Caco-2 (cell line): ENCODE measurements around the gene KLHL30. TPM values are rescaled to one million over a fixed set of nuclear protein-coding genes. Genes with fewer than 3 reads are reported as not detected.

Experiments
- BruUV-seq: library from RNA; stranded (reverse); fragments of 400-500 nt; replicated peaks from 2 replicates; lab custom pipeline; 2021; lab: Mats Ljungman, UMichigan
- CTCF ChIA-PET: fragments of 300-600 bp; sonication (Branson Sonifier 250); formaldehyde crosslinking; loops from one replicate; lab custom pipeline; 2022; ENCODE audit warnings: antibody characterized with exemption; lab: Charles Lee
- POLR2A ChIA-PET: fragments of 300-600 bp; sonication (Branson Sonifier 250); formaldehyde crosslinking; loops from one replicate; lab custom pipeline; 2022; ENCODE audit warnings: antibody characterized with exemption; lab: Charles Lee
- DNase-seq, 2 experiments: peaks; one replicate each; pipeline versions ENCODE4 v3.0.0 to v3.0.0-alpha.2; 2020 to 2022
- H3K27me3 ChIP-seq: replicated peaks from 2 replicates; pipeline ENCODE4 v1.6.0; 2011; ENCODE audit warnings: low read length; ENCODE audit not compliant: control insufficient read depth, insufficient read depth
- H3K36me3 ChIP-seq: 2 replicates; pipeline ENCODE4 v1.5.1; 2011; ENCODE audit warnings: low read length; ENCODE audit not compliant: control insufficient read depth, insufficient read depth
- H3K4me1 ChIP-seq: fragments of 250-450 bp; sonication (Bioruptor Pico); 2 replicates; pipeline ENCODE4 v1.5.1; 2020; ENCODE audit warnings: mild to moderate bottlenecking
- H3K4me3 ChIP-seq: 2 replicates; pipeline ENCODE4 v1.5.1; 2011; ENCODE audit warnings: low read depth, mild to moderate bottlenecking, control low read depth, low read length
- H3K9me3 ChIP-seq: fragments of 250-450 bp; sonication (Bioruptor Pico); 2 replicates; pipeline ENCODE4 v1.5.1; 2020; ENCODE audit warnings: mild to moderate bottlenecking, moderate library complexity
- H3K27ac Mint-ChIP-seq: one replicate; pipeline ENCODE4 v1.8.0; 2022; ENCODE audit warnings: mixed read lengths; ENCODE audit not compliant: unreplicated experiment
- H3K27me3 Mint-ChIP-seq: one replicate; pipeline ENCODE4 v1.8.0; 2022; ENCODE audit warnings: mixed read lengths; ENCODE audit not compliant: insufficient read depth, unreplicated experiment
- H3K36me3 Mint-ChIP-seq: one replicate; pipeline ENCODE4 v1.8.0; 2022; ENCODE audit warnings: mild to moderate bottlenecking, mixed read lengths; ENCODE audit not compliant: insufficient read depth, unreplicated experiment
- H3K4me1 Mint-ChIP-seq: one replicate; pipeline ENCODE4 v1.8.0; 2022; ENCODE audit warnings: low read depth, mixed read lengths; ENCODE audit not compliant: unreplicated experiment
- H3K4me3 Mint-ChIP-seq: one replicate; pipeline ENCODE4 v1.8.0; 2022; ENCODE audit warnings: mild to moderate bottlenecking, moderate library complexity, mixed read lengths; ENCODE audit not compliant: unreplicated experiment
- H3K9me3 Mint-ChIP-seq: one replicate; pipeline ENCODE4 v1.8.0; 2022; ENCODE audit warnings: mixed read lengths; ENCODE audit not compliant: unreplicated experiment
- intact Hi-C: fragments of 100-400 bp; cut with micrococcal nuclease; formaldehyde crosslinking; loops from one replicate; pipeline ENCODE4 v1.10.0; 2022; ENCODE audit not compliant: unreplicated experiment
- total RNA-seq: library from RNA; stranded (reverse); gene quantifications from 2 replicates; pipeline ENCODE4 v1.2.3, GENCODE V29; 2022
- TF ChIP-seq, protein P1 (sequence below), 2 experiments: fragments of 200-600 bp in 1 of 2; IDR thresholded peaks; 1 replicate in 1 of 2; 2 replicates in 1 of 2; pipeline versions ENCODE4 v1.5.1 to v1.8.0; 2011 to 2022; ENCODE audit warnings: antibody characterized with exemption in 1 of 2, control low read depth in 1 of 2, inconsistent platforms in 1 of 2, low read depth in 1 of 2, low read length in 1 of 2, mild to moderate bottlenecking in 1 of 2, moderate library complexity in 1 of 2; ENCODE audit not compliant: insufficient read depth in 1 of 2, severe bottlenecking in 1 of 2, unreplicated experiment in 1 of 2

KLHL30 gene
- total RNA-seq, 1 experiment from 2014 or later = 0.36 TPM

DNA sequence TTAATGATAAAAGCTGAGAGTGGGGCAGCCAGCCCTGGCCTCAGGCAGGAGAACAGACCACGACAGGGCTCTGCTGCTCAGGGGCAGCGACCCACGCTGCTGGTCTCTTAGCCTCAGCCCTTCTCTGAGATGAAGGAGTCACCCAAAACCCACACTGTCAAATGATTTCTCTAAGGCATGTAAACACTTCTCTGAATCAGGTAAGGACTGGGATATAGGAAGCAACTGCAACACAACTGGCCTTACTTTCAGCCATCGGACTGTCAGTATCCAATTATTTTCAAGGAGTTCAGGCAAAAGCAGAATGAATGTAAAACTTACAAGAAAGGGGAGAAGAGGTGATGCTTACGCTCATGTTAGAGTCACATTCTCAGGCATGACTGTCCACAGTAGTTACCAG, 42.1 kb downstream of the KLHL30 start:
- Mint-ChIP-seq H3K9me3 (no peaks in the 10 kb centered on the region), H3K4me1 (no peaks in the 10 kb centered on the region), H3K27ac (no peak overlapping the region), H3K4me3 (no peak overlapping the region), H3K36me3 (peaks cover 59% of the 10 kb centered on the region), H3K27me3 (no peaks in the 10 kb centered on the region)
- intact Hi-C loops = no loop called here
- BruUV-seq = no TSS peak
- TF ChIP-seq, protein P1, sequence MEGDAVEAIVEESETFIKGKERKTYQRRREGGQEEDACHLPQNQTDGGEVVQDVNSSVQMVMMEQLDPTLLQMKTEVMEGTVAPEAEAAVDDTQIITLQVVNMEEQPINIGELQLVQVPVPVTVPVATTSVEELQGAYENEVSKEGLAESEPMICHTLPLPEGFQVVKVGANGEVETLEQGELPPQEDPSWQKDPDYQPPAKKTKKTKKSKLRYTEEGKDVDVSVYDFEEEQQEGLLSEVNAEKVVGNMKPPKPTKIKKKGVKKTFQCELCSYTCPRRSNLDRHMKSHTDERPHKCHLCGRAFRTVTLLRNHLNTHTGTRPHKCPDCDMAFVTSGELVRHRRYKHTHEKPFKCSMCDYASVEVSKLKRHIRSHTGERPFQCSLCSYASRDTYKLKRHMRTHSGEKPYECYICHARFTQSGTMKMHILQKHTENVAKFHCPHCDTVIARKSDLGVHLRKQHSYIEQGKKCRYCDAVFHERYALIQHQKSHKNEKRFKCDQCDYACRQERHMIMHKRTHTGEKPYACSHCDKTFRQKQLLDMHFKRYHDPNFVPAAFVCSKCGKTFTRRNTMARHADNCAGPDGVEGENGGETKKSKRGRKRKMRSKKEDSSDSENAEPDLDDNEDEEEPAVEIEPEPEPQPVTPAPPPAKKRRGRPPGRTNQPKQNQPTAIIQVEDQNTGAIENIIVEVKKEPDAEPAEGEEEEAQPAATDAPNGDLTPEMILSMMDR (IDR thresholded peaks at IDR 0.05; ENCODE audit: insufficient read depth in 1 of 2, low read depth in 1 of 2, low read length in 1 of 2, severe bottlenecking in 1 of 2, unreplicated experiment in 1 of 2) = no peak
- H3K4me1 ChIP-seq = no peaks in the 10 kb centered on the region
- ChIA-PET CTCF (no interaction called here), POLR2A (no interaction called here)
- no peak overlapping the region for H3K4me3 ChIP-seq
- no peaks in the 10 kb centered on the region for H3K27me3 ChIP-seq
- no peaks in the 10 kb centered on the region for H3K9me3 ChIP-seq
- no peaks in the 10 kb centered on the region; the same call in 1 of the 2 replicates for H3K36me3 ChIP-seq
- DNase-seq = no peak

DNA sequence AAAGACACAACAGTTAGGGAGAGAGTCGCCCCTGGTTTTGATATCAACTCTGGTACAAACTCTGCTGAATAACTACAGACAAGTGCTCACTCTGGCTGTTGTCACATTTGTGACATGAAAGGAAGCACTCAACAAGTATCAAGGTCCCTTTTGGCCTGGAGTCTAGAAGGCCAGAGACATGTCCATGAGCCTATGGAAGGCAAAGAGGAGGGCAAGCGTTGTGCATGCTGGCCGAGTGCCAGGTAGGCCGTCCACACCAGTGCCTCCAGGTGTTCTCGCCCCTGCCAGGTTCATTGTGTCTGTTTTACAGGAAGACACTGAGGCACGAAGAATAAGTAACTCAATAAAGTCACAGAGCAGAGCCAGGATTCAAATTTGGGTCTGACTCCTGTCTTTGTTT, 43.9 kb downstream of the KLHL30 start:
- no peak for DNase-seq
- H3K36me3 ChIP-seq = no peaks in the 10 kb centered on the region; the same call in 1 of the 2 replicates
- no peaks in the 10 kb centered on the region for H3K27me3 ChIP-seq
- H3K27ac Mint-ChIP-seq = no peak overlapping the region
- no peaks in the 10 kb centered on the region for H3K27me3 Mint-ChIP-seq
- no peak overlapping the region for H3K4me3 ChIP-seq
- BruUV-seq = no TSS peak
- intact Hi-C loops = no loop called here
- H3K4me3 Mint-ChIP-seq = no peak overlapping the region
- TF ChIP-seq, protein P1 (IDR thresholded peaks at IDR 0.05; ENCODE audit: insufficient read depth in 1 of 2, low read depth in 1 of 2, low read length in 1 of 2, severe bottlenecking in 1 of 2, unreplicated experiment in 1 of 2) = no peak
- no peaks in the 10 kb centered on the region for H3K4me1 Mint-ChIP-seq
- CTCF ChIA-PET = no interaction called here
- no peaks in the 10 kb centered on the region for H3K9me3 Mint-ChIP-seq
- POLR2A ChIA-PET = no interaction called here
- H3K4me1 ChIP-seq = no peaks in the 10 kb centered on the region
- no peaks in the 10 kb centered on the region for H3K9me3 ChIP-seq
- peaks cover 62% of the 10 kb centered on the region for H3K36me3 Mint-ChIP-seq

DNA sequence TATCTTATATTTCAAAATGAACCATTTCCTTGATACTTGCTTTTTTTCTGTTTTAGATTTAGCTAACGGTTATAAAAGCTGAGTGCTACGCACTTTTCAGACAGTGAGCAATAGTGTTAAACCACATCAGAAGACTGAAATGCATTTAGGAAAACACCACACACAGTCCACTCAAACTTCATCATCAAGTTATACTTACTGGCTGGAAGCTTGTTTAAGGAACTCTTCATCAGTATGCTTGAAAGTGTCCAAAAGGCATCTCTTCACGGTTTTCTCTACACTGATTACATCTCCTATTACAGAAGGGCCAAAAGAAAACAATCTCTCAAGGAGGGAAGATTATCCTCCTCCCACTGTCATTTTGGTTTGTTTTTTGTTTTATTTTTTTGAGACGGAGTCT, 45.4 kb downstream of the KLHL30 start:
- H3K9me3 ChIP-seq = no peaks in the 10 kb centered on the region
- H3K4me1 ChIP-seq = no peaks in the 10 kb centered on the region
- intact Hi-C loops = no loop called here
- H3K4me3 ChIP-seq = no peak overlapping the region
- TF ChIP-seq, protein P1 (IDR thresholded peaks at IDR 0.05; ENCODE audit: insufficient read depth in 1 of 2, low read depth in 1 of 2, low read length in 1 of 2, severe bottlenecking in 1 of 2, unreplicated experiment in 1 of 2) = no peak
- Mint-ChIP-seq H3K36me3 (peaks cover 71% of the 10 kb centered on the region), H3K4me1 (no peaks in the 10 kb centered on the region), H3K27ac (no peak overlapping the region), H3K4me3 (no peak overlapping the region), H3K9me3 (no peaks in the 10 kb centered on the region), H3K27me3 (no peaks in the 10 kb centered on the region)
- no TSS peak for BruUV-seq
- no peaks in the 10 kb centered on the region; the same call in 1 of the 2 replicates for H3K36me3 ChIP-seq
- POLR2A ChIA-PET = no interaction called here
- DNase-seq = no peak
- H3K27me3 ChIP-seq = no peaks in the 10 kb centered on the region
- CTCF ChIA-PET = no interaction called here
